Ishikawa (cell line): Measurements from ENCODE around the gene LPAR1.

Source experiments
- CEBPB ChIP-seq: IDR thresholded peaks from 2 replicates; pipeline ENCODE4 v1.6.1; 2012
- CREB1 ChIP-seq: IDR thresholded peaks from 2 replicates; pipeline ENCODE4 v1.6.1; 2012; ENCODE audit warnings: low read depth
- EGR1 ChIP-seq: IDR thresholded peaks from 2 replicates; pipeline ENCODE4 v1.6.1; 2012
- EP300 ChIP-seq: IDR thresholded peaks from 2 replicates; pipeline ENCODE4 v1.6.1; 2012; ENCODE audit warnings: borderline replicate concordance
- FOXM1 ChIP-seq: IDR thresholded peaks from 2 replicates; pipeline ENCODE4 v1.6.1; 2012; ENCODE audit warnings: low read depth, borderline replicate concordance
- NFIC ChIP-seq: IDR thresholded peaks from 2 replicates; pipeline ENCODE4 v1.6.1; 2012
- RAD21 ChIP-seq: IDR thresholded peaks from 2 replicates; pipeline ENCODE4 v1.6.1; 2012; ENCODE audit warnings: low read depth
- TAF1 ChIP-seq: IDR thresholded peaks from 2 replicates; pipeline ENCODE4 v1.6.1; 2012; ENCODE audit warnings: low read depth, mild to moderate bottlenecking
- TCF12 ChIP-seq: IDR thresholded peaks from 2 replicates; pipeline ENCODE4 v1.6.1; 2012; ENCODE audit warnings: low read depth
- TEAD4 ChIP-seq: IDR thresholded peaks from 2 replicates; pipeline ENCODE4 v1.6.1; 2012
- YY1 ChIP-seq: IDR thresholded peaks from 2 replicates; pipeline ENCODE4 v1.6.1; 2012; ENCODE audit warnings: low read depth
- ZBTB7A ChIP-seq: IDR thresholded peaks from 2 replicates; pipeline ENCODE4 v1.6.1; 2012; ENCODE audit warnings: low read depth
- TF ChIP-seq, protein P1 (sequence below): IDR thresholded peaks from 2 replicates; pipeline ENCODE4 v1.6.1; 2012
- TF ChIP-seq, protein P2 (sequence below): IDR thresholded peaks from 2 replicates; pipeline ENCODE4 v1.6.1; 2012
- TF ChIP-seq, protein P3 (sequence below): IDR thresholded peaks from 2 replicates; pipeline ENCODE4 v1.6.1; 2012; ENCODE audit warnings: low read depth, mild to moderate bottlenecking

LPAR1 gene

DNA sequence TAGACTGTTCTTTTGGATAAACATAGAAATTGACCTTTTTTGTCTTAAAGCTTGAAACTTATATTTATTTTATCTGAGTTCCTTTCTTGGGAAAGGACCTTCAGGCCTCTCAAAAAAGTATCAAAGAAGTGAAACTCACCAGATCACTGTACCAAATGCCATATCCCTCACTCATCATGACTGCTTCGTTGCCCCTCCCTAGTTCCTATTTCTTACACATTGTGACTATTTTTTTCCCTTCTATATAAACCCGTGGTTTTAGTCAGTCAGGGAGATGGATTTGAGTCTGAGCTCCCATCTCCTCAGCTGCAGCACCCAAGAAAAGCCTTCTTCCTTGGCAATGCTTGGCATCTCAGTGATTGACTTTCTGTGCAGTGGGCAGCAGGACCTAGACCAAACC lies 129.4 kb downstream of the LPAR1 start:
- TF ChIP-seq, protein P1, sequence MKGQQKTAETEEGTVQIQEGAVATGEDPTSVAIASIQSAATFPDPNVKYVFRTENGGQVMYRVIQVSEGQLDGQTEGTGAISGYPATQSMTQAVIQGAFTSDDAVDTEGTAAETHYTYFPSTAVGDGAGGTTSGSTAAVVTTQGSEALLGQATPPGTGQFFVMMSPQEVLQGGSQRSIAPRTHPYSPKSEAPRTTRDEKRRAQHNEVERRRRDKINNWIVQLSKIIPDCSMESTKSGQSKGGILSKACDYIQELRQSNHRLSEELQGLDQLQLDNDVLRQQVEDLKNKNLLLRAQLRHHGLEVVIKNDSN = no peak
- TF ChIP-seq YY1 (no peak), EGR1 (no peak), TEAD4 (no peak), TCF12 (no peak), RAD21 (no peak), ZBTB7A (no peak), CREB1 (no peak), NFIC (no peak), EP300 (no peak), FOXM1 (no peak), TAF1 (no peak), CEBPB (no peak)
- TF ChIP-seq, protein P2, sequence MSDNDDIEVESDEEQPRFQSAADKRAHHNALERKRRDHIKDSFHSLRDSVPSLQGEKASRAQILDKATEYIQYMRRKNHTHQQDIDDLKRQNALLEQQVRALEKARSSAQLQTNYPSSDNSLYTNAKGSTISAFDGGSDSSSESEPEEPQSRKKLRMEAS = no peak
- TF ChIP-seq, protein P3, sequence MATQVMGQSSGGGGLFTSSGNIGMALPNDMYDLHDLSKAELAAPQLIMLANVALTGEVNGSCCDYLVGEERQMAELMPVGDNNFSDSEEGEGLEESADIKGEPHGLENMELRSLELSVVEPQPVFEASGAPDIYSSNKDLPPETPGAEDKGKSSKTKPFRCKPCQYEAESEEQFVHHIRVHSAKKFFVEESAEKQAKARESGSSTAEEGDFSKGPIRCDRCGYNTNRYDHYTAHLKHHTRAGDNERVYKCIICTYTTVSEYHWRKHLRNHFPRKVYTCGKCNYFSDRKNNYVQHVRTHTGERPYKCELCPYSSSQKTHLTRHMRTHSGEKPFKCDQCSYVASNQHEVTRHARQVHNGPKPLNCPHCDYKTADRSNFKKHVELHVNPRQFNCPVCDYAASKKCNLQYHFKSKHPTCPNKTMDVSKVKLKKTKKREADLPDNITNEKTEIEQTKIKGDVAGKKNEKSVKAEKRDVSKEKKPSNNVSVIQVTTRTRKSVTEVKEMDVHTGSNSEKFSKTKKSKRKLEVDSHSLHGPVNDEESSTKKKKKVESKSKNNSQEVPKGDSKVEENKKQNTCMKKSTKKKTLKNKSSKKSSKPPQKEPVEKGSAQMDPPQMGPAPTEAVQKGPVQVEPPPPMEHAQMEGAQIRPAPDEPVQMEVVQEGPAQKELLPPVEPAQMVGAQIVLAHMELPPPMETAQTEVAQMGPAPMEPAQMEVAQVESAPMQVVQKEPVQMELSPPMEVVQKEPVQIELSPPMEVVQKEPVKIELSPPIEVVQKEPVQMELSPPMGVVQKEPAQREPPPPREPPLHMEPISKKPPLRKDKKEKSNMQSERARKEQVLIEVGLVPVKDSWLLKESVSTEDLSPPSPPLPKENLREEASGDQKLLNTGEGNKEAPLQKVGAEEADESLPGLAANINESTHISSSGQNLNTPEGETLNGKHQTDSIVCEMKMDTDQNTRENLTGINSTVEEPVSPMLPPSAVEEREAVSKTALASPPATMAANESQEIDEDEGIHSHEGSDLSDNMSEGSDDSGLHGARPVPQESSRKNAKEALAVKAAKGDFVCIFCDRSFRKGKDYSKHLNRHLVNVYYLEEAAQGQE = no peak

DNA sequence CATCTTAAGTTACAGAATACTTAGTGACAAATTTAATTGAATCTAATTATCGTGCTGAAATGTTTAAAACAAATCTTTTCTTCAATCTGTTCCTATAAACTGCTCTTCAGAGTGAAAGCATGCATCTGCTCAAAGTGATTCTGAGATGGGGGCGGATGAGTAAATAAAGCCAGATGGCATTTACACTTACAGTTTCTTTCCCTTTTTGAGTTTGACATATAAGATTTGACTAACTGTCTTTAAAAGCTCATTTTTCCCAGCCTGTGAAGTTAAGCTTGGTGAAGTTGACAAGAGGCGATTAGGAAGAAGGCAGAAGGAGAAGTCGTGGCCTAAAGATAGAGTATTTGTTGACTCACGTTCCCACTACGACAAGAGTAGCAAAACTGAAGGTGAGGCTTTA lies 137.4 kb downstream of the LPAR1 start:
- TF ChIP-seq TCF12 = no peak

DNA sequence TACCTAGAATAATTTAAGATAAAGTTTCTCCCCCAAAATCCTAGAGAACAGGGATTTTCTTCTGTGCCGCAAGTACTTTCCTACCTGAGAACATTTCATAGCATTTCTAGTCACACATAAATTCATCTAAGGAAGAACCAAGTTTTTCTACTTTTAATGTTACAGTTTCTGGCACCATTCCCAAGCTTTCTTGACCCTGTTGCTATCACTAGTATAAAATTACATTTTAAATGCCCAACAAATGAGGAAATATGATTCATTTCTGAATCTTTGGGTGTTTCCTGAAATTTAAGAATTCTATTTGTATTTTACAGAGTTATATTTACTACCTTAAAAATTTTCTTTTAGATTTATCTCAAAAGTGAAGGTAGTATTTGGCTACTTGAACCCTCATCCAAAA lies 137.8 kb downstream of the LPAR1 start:
- TF ChIP-seq EP300 (no peak), CEBPB (no peak), NFIC (no peak), YY1 (no peak), RAD21 (no peak), TCF12 (no peak), ZBTB7A (no peak), FOXM1 (no peak)
- TF ChIP-seq, protein P2 = no peak
- TF ChIP-seq, protein P1 = no peak

DNA sequence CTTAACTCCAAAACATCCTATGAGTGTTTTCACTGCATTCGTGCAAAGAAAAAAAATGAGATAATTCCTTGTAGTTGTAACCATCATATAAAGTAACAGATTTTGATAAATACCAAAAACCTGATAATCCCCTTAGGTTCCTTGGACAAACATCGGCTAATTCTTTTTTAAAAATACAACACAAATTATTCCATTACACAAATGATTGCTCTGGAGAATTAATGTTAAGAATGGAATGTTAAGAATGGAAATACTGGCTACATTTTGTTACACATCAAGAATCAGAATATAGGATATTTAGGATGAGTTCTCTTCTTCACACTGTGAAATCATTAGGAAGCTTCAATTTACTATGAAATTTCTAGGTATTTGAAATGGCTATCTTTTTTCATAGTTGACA lies 139.4 kb downstream of the LPAR1 start:
- TF ChIP-seq CREB1 (no peak), EP300 (no peak), FOXM1 (no peak), TCF12 (no peak), TEAD4 (no peak), NFIC (no peak)

DNA sequence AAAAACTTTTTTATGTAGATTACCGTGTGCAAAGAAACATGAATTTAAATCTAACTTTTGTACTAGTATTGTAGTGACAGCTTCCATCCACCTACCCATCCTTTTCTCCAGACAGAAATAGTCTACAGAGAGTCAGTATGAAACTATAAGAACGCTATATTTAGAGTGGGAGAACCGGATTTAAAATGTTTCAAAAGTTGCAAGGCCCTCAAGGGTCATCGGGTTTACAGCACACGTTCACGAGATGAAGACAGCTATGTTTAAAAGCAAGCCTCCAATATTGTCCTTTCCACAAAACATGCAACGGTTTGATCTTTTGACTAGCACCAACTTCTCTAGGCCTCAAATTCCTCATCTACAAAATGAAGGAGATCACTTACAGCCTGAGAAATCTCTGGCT lies 139.9 kb downstream of the LPAR1 start:
- TF ChIP-seq FOXM1 = no peak
- no peak for TF ChIP-seq RAD21
- TF ChIP-seq CREB1 = no peak
- TF ChIP-seq, protein P2 = no peak
- no peak for TF ChIP-seq ZBTB7A
- TF ChIP-seq TEAD4 = no peak
- TF ChIP-seq, protein P1 = no peak
- TF ChIP-seq CEBPB = no peak
- no peak for TF ChIP-seq NFIC
- TF ChIP-seq, protein P3 = no peak
- TF ChIP-seq TAF1 = no peak
- no peak for TF ChIP-seq YY1
- no peak for TF ChIP-seq EGR1
- TF ChIP-seq TCF12 = no peak
- TF ChIP-seq EP300 = no peak

DNA sequence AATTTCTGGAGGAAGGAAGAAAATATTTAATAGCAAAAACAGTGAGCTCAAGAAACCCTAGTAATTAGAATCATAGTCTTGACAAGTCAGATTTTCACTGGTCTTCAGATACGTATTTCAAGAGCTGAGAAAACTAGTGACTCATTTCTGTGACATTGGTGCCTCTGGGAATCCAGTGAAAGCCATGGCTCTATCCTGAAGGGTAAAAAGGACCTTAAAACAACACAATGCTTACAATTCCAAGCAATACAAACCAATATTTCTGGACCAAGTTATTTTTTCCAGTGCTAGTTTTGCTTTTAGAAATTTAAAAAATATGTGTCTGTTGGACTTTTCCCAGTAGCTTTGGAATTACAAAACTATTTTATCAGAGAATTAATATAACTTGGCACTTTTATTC lies 140.3 kb downstream of the LPAR1 start:
- TF ChIP-seq, protein P1 = no peak
- TF ChIP-seq NFIC = no peak
- TF ChIP-seq YY1 = no peak
- TF ChIP-seq, protein P2 = no peak
- TF ChIP-seq, protein P3 = no peak
- TF ChIP-seq ZBTB7A = no peak
- no peak for TF ChIP-seq EGR1
- no peak for TF ChIP-seq TEAD4
